Panc1 (cell line): ENCODE results near the gene AFP. TPM values are rescaled to one million over a fixed set of nuclear protein-coding genes. Genes with fewer than 3 reads are reported as not detected.

ENCODE experiments used
- ATAC-seq: fragments of 200-7000 bp; cut with Tn5 transposase; 2 replicates; pipeline ENCODE4 v1.9.1; 2020; ENCODE audit warnings: mild to moderate bottlenecking, moderate library complexity
- BruUV-seq: library from RNA; stranded (reverse); fragments of 400-500 nt; replicated peaks from 2 replicates; lab custom pipeline; 2021; lab: Mats Ljungman, UMichigan
- CTCF ChIA-PET: fragments of 300-600 bp; sonication (Branson Sonifier 250); formaldehyde crosslinking; loops from one replicate; lab custom pipeline; 2022; ENCODE audit warnings: antibody characterized with exemption; lab: Charles Lee
- POLR2A ChIA-PET: fragments of 300-600 bp; sonication (Branson Sonifier 250); formaldehyde crosslinking; loops from one replicate; lab custom pipeline; 2022; ENCODE audit warnings: antibody characterized with exemption; lab: Charles Lee
- DNase-seq: peaks from one replicate; pipeline ENCODE4 v3.0.0-alpha.2; 2010; ENCODE audit warnings: low read depth, low spot score
- H3K27ac ChIP-seq: 2 replicates; pipeline ENCODE4 v1.5.1; 2011; ENCODE audit warnings: mild to moderate bottlenecking, low read length, inconsistent platforms
- H3K27me3 ChIP-seq: fragments of 200-500 bp; sonication (Bioruptor generic); 2 replicates; pipeline ENCODE4 v1.6.0; 2014; ENCODE audit warnings: low read length, inconsistent platforms; ENCODE audit not compliant: control insufficient read depth, insufficient read depth
- H3K36me3 ChIP-seq: fragments of 200-500 bp; sonication (Bioruptor generic); 2 replicates; pipeline ENCODE4 v1.5.1; 2014; ENCODE audit warnings: inconsistent platforms, mild to moderate bottlenecking, low read length, moderate library complexity; ENCODE audit not compliant: control insufficient read depth, insufficient read depth
- H3K4me1 ChIP-seq: 2 replicates; pipeline ENCODE4 v1.5.1; 2011; ENCODE audit warnings: inconsistent platforms, mild to moderate bottlenecking, low read length, moderate library complexity; ENCODE audit not compliant: control insufficient read depth, insufficient read depth
- H3K4me3 ChIP-seq, 2 experiments: 2 replicates each; pipeline ENCODE4 v1.5.1; 2011 to 2012; ENCODE audit warnings: low read depth in 2 of 2, low read length in 2 of 2, mild to moderate bottlenecking in 2 of 2, inconsistent platforms in 1 of 2, moderate library complexity in 1 of 2
- H3K9me3 ChIP-seq: fragments of 200-500 bp; sonication (Bioruptor generic); 2 replicates; pipeline ENCODE4 v1.5.1; 2014; ENCODE audit warnings: low read depth, mild to moderate bottlenecking, inconsistent platforms, low read length, moderate library complexity; ENCODE audit not compliant: control insufficient read depth, insufficient read depth
- CTCF ChIP-seq: fragments of 450-650 bp; IDR thresholded peaks from 2 replicates; pipeline ENCODE4 v1.5.1; 2017; ENCODE audit warnings: mild to moderate bottlenecking
- POLR2AphosphoS5 ChIP-seq: IDR thresholded peaks from 2 replicates; pipeline ENCODE4 v1.6.1; 2012; ENCODE audit warnings: mild to moderate bottlenecking, low read depth, low read length, moderate library complexity
- REST ChIP-seq, 2 experiments: IDR thresholded peaks; 2 replicates each; pipeline ENCODE4 v1.6.1; 2011 to 2012; ENCODE audit warnings: low read depth in 2 of 2, control low read depth in 1 of 2, low read length in 1 of 2, mild to moderate bottlenecking in 1 of 2, moderate library complexity in 1 of 2; ENCODE audit not compliant: insufficient read depth in 1 of 2
- SIN3A ChIP-seq: IDR thresholded peaks from 2 replicates; pipeline ENCODE4 v1.6.1; 2012; ENCODE audit warnings: low read depth, mild to moderate bottlenecking, low read length, moderate library complexity, borderline replicate concordance; ENCODE audit not compliant: insufficient read depth
- TCF7L2 ChIP-seq: IDR thresholded peaks from 2 replicates; pipeline ENCODE4 v1.6.1; 2011; ENCODE audit warnings: mild to moderate bottlenecking, low read depth, low read length, inconsistent platforms
- in situ Hi-C: cut with HindIII; loops from 2 replicates; pipeline ENCODE4 v1.10.0; 2016; ENCODE audit warnings: low sequenced_read_pairs, low pct_unique_long_range_greater_than_20kb
- intact Hi-C: fragments of 100-400 bp; cut with micrococcal nuclease; formaldehyde crosslinking; loops from one replicate; pipeline ENCODE4 v1.10.0; 2022; ENCODE audit not compliant: unreplicated experiment
- total RNA-seq: library from RNA; stranded (reverse); gene quantifications from one replicate; pipeline ENCODE4 v1.2.1, GENCODE V29; 2021; ENCODE audit not compliant: unreplicated experiment

The AFP gene
- total RNA-seq, 1 experiment from 2014 or later = 1.3 TPM

GRCh38 chr4:73418677-73419076 is 17.3 kb upstream of the AFP start:
- H3K4me1 ChIP-seq = no peaks in the 10 kb centered on the region
- in situ Hi-C loops (no loop called here), intact Hi-C loops (no loop called here)
- DNase-seq = no peak
- TF ChIP-seq SIN3A (no peak), REST (IDR thresholded peaks at IDR 0.05; ENCODE audit: insufficient read depth in 1 of 2, low read depth in 2 of 2, low read length in 1 of 2) (no peak), CTCF (no peak), POLR2AphosphoS5 (no peak), TCF7L2 (no peak)
- H3K36me3 ChIP-seq = no peaks in the 10 kb centered on the region
- H3K9me3 ChIP-seq = no peaks in the 10 kb centered on the region
- CTCF ChIA-PET = no interaction called here
- POLR2A ChIA-PET = no interaction called here
- no peak for ATAC-seq
- H3K27me3 ChIP-seq = no peaks in the 10 kb centered on the region
- no TSS peak for BruUV-seq
- no peak overlapping the region for H3K4me3 ChIP-seq
- no peak overlapping the region for H3K27ac ChIP-seq

- BruUV-seq = no TSS peak
- Histone ChIP-seq H3K27me3 (no peaks in the 10 kb centered on the region), H3K36me3 (no peaks in the 10 kb centered on the region), H3K9me3 (no peaks in the 10 kb centered on the region), H3K4me1 (no peaks in the 10 kb centered on the region), H3K4me3 (no peak overlapping the region), H3K27ac (no peak overlapping the region)
- intact Hi-C loops (no loop called here), in situ Hi-C loops (no loop called here)
- TF ChIP-seq TCF7L2 (no peak), CTCF (no peak), REST (IDR thresholded peaks at IDR 0.05; ENCODE audit: insufficient read depth in 1 of 2, low read depth in 2 of 2, low read length in 1 of 2) (no peak), SIN3A (no peak), POLR2AphosphoS5 (no peak)
- CTCF ChIA-PET = no interaction called here
- DNase-seq (no peak), ATAC-seq (no peak)
- POLR2A ChIA-PET = interaction anchor here (0.6 kb wide), 1 partner anchor 138 kb away, joined by 5 read pairs; no protein-coding TSS in a partner anchor
Observed at GRCh38 chr4:73419106-73420038, 16.6 kb upstream of the AFP start.
